Stimulated activated memory B cell treated with anti-CD40 and anti-IgM and Interleukin-4, amounts not matched to agents 10 μg/mL and 1 μg/mL and 100 μg/mL, for 72 hours (primary cell): ENCODE results near the gene SIGLEC10.
"Not testable (repeated sequence)": the region's sequence is repeated elsewhere in the genome, so short reads cannot be mapped to it uniquely, and the experiment has no call there.

Source experiments
- ATAC-seq: fragments of 150-1000 bp; cut with Tn5 transposase; 2 replicates; pipeline ENCODE4 v1.10.0; 2021
- H3K27ac Mint-ChIP-seq: one replicate; pipeline ENCODE4 v1.8.0; 2022; ENCODE audit warnings: mild to moderate bottlenecking, mixed read lengths
- H3K27me3 Mint-ChIP-seq: one replicate; pipeline ENCODE4 v1.8.0; 2022; ENCODE audit warnings: mixed read lengths
- H3K36me3 Mint-ChIP-seq: one replicate; pipeline ENCODE4 v1.8.0; 2022; ENCODE audit warnings: mixed read lengths
- H3K4me1 Mint-ChIP-seq: one replicate; pipeline ENCODE4 v1.8.0; 2022; ENCODE audit warnings: mixed read lengths
- H3K4me3 Mint-ChIP-seq: one replicate; pipeline ENCODE4 v1.8.0; 2022; ENCODE audit warnings: mild to moderate bottlenecking, moderate library complexity, mixed read lengths
- H3K9me3 Mint-ChIP-seq: one replicate; pipeline ENCODE4 v1.8.0; 2022; ENCODE audit warnings: mixed read lengths

Gene SIGLEC10, protein sequence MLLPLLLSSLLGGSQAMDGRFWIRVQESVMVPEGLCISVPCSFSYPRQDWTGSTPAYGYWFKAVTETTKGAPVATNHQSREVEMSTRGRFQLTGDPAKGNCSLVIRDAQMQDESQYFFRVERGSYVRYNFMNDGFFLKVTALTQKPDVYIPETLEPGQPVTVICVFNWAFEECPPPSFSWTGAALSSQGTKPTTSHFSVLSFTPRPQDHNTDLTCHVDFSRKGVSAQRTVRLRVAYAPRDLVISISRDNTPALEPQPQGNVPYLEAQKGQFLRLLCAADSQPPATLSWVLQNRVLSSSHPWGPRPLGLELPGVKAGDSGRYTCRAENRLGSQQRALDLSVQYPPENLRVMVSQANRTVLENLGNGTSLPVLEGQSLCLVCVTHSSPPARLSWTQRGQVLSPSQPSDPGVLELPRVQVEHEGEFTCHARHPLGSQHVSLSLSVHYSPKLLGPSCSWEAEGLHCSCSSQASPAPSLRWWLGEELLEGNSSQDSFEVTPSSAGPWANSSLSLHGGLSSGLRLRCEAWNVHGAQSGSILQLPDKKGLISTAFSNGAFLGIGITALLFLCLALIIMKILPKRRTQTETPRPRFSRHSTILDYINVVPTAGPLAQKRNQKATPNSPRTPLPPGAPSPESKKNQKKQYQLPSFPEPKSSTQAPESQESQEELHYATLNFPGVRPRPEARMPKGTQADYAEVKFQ

GRCh38 chr19:51417107-51417809, at the start of gene SIGLEC10:
SIGLEC10 (minus strand) TSS chr19:51417642; CDS start chr19:51417581, 61 bp downstream.
- Mint-ChIP-seq H3K27me3 (no peaks in the 10 kb centered on the region), H3K27ac (peak within 1 kb of the TSS; percentile 98), H3K4me1 (peaks cover 77% of the 10 kb centered on the region), H3K36me3 (peaks cover 37% of the 10 kb centered on the region), H3K9me3 (no peaks in the 10 kb centered on the region), H3K4me3 (peak within 1 kb of the TSS; percentile 91)
- ATAC-seq, result peak; percentile 94

GRCh38 chr19:51466723-51467122, 49.3 kb upstream of the SIGLEC10 start:
- peaks cover 43% of the 10 kb centered on the region for H3K27me3 Mint-ChIP-seq
- no peak overlapping the region for H3K27ac Mint-ChIP-seq
- H3K9me3 Mint-ChIP-seq, result no peaks in the 10 kb centered on the region
- H3K4me1 Mint-ChIP-seq, result no peaks in the 10 kb centered on the region
- no peak overlapping the region for H3K4me3 Mint-ChIP-seq
- ATAC-seq, result no peak
- H3K36me3 Mint-ChIP-seq, result no peaks in the 10 kb centered on the region

- H3K9me3 Mint-ChIP-seq, H3K4me3 Mint-ChIP-seq, H3K36me3 Mint-ChIP-seq, ATAC-seq, H3K27ac Mint-ChIP-seq: not testable (repeated sequence)
- peaks cover 52% of the 10 kb centered on the region for H3K27me3 Mint-ChIP-seq
- H3K4me1 Mint-ChIP-seq, result peaks cover 15% of the 10 kb centered on the region
These were observed 46.6 kb upstream of the SIGLEC10 start for GRCh38 chr19:51463976-51464581.

GRCh38 chr19:51462681-51463080, 45.2 kb upstream of the SIGLEC10 start:
- Mint-ChIP-seq H3K4me3 (no peak overlapping the region), H3K9me3 (no peaks in the 10 kb centered on the region), H3K27ac (no peak overlapping the region), H3K27me3 (peaks cover 66% of the 10 kb centered on the region), H3K36me3 (no peaks in the 10 kb centered on the region), H3K4me1 (peaks cover 15% of the 10 kb centered on the region)
- ATAC-seq, result no peak

DNA sequence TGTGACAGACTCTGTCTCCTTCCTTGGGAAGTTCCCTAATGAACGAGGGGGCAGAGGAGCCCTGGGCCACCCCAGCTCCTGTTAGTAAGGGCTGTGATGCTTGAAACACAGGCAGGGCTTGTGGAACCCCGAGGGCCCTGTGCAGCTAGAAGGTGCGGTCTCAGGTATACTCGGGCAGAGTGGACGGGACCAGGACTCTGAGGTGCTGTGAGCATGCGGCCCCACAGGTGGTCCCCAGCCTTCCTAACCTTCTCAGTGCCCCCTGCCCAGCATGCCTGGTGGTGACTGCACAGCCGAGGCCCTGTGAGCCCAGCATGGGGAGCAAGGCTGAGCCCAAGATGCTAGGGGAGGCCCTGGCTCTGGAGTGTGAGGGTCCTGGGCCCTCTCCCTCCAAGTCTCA, 44.8 kb upstream of the SIGLEC10 start:
- no peaks in the 10 kb centered on the region for H3K9me3 Mint-ChIP-seq

DNA sequence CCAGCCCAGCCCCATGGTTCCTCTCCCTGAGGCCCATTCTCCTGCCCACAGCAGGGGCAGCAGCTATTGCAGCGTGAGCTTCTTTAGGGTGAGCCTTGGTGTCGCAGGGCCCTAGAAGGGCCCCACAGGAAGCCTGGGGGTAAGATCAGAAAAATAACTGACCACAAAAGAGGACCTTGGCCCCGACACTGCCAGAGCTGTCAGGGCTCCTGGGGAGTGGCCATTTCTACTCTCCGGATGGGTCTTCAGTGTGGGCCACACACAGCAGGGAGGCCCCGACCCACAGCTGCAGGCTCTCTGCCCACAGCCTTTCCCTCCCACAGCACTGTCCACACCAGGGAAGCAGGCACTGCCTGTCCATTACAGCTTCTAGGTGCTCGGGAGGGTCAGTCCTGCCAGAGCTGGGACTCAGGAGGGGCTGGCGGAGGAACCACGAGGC, 44.3 kb upstream of the SIGLEC10 start:
- Mint-ChIP-seq H3K4me3 (no peak overlapping the region), H3K9me3 (no peaks in the 10 kb centered on the region), H3K27ac (no peak overlapping the region), H3K4me1 (peaks cover 15% of the 10 kb centered on the region), H3K27me3 (peaks cover 75% of the 10 kb centered on the region), H3K36me3 (no peaks in the 10 kb centered on the region)
- ATAC-seq, result no peak

More for the DNA sequence above, 44.8 kb upstream of the SIGLEC10 start:
- Mint-ChIP-seq H3K36me3 (no peaks in the 10 kb centered on the region), H3K4me3 (no peak overlapping the region), H3K27me3 (peaks cover 70% of the 10 kb centered on the region), H3K4me1 (peaks cover 15% of the 10 kb centered on the region), H3K27ac (no peak overlapping the region)
- no peak for ATAC-seq

DNA sequence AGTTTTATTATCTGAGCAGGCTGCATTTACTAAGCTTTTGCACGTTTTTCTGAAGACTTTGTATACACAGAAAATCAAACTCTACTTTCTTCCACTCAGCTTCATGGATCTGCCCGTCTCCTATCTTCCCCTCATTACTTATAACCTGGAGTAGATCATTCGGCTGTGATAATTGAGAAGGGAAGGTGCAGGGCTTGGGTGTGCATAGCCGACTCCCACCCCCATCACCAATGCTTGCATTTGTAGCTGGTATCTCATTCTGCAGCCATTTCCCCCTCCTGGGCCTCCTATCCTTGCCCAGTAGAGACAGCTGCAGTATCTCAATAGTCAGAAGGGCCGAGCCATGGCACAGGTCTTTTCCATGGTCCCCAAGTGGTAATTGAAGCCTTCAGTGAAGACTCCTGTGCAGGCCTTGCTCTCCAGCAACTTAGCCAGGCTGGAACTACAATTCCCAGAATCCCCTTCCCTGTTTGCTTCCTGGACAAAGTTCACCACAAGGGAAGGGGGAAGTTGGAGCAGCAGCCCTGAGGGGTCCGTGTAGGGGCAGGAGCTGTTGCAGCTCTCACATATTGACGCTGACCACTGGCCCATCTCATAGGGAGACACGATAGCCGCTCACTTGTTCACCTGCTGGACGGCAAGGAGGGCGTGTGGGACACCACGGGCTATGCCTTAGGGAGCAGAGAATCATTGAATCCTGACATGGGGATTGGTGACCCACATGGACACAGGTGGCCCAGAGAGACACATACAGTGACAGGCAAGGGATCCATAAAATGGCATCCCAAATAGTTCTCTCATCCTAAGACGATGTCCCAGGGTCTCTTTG, 42.9 kb upstream of the SIGLEC10 start:
- peaks cover 15% of the 10 kb centered on the region for H3K4me1 Mint-ChIP-seq
- H3K27ac Mint-ChIP-seq, result no peak overlapping the region
- peak overlapping the region; percentile 13 for H3K4me3 Mint-ChIP-seq
- H3K36me3 Mint-ChIP-seq, result no peaks in the 10 kb centered on the region
- H3K27me3 Mint-ChIP-seq, result peaks cover 74% of the 10 kb centered on the region
- no peak for ATAC-seq
- H3K9me3 Mint-ChIP-seq, result no peaks in the 10 kb centered on the region

DNA sequence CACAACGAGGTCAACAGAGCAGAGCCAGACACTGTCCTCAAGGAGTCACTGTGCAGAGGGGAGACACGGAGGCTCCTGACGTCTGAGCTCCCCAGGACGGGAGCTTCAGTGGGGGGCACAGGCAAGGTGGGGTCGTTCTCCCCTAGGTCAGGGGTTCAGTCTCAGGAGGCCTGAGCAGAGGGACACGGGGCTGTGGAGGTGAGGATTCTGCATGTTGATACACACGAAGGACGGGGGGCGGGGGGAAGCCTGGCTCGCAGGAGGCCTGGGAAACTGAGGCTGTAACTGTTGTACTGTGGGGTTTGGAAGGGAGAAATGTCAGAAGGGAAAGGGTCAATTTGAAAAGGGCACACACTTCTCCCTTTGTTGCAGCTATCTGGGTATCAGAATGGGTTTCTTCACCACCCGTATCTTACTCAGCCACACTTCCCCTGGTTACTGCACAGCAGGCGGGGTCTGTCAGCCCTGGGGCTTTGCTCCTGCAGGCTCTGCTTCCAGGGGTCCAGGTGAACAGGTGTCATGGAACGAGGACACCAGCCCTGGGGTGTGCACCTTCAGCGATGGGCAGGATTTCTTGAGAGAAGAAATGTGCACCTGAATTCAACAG, 41.6 kb upstream of the SIGLEC10 start:
- no peak for ATAC-seq
- Mint-ChIP-seq H3K9me3 (no peaks in the 10 kb centered on the region), H3K27ac (no peak overlapping the region), H3K36me3 (no peaks in the 10 kb centered on the region), H3K4me3 (no peak overlapping the region), H3K4me1 (peaks cover 15% of the 10 kb centered on the region), H3K27me3 (peaks cover 74% of the 10 kb centered on the region)

DNA sequence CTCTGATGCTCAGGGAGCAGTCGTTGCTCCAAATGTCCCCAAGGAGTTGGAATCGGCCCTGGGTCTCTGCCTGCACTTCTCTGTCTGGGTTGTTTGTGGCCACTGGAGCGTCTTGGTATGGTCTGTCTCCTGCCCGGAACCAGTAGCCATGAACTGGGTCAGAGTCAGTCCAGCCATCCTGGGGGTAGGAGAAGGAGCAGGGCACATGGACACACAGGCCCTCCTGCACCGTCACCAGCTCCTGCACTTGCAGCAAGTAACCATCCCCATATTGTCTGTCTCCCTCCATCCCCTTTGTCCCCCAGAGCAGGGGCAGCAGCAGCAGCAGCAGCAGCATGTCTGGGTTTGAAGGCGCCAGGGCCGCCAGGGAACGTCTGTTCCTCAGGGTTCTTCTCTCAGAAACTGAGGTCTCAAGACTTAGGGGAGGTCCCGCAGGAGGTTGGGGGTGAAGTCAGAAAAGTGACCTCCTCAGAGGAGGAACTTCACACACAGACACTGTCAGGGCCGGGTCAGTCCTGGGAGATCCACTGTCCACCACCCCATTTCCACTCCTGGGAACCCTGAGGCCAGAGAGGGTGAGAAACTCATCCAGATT, 40.7 kb upstream of the SIGLEC10 start, which contains the start of gene SIGLEC8:
Gene SIGLEC8 (minus strand): TSS at position 404 of the 595 bp plus-strand sequence. CDS start 67 bp downstream, at position 337.
- no peak within 1 kb of the TSS for H3K27ac Mint-ChIP-seq
- H3K36me3 Mint-ChIP-seq, result no peaks in the 10 kb centered on the region
- H3K27me3 Mint-ChIP-seq, result peaks cover 79% of the 10 kb centered on the region

GRCh38 chr19:51457351-51458013, 40.0 kb upstream of the SIGLEC10 start:
- ATAC-seq, result no peak
- no peak overlapping the region for H3K4me3 Mint-ChIP-seq
- H3K27me3 Mint-ChIP-seq, result peaks cover 77% of the 10 kb centered on the region
- H3K4me1 Mint-ChIP-seq, result peaks cover 15% of the 10 kb centered on the region
- H3K27ac Mint-ChIP-seq, result no peak overlapping the region
- H3K9me3 Mint-ChIP-seq, result no peaks in the 10 kb centered on the region
- H3K36me3 Mint-ChIP-seq, result no peaks in the 10 kb centered on the region

More for the DNA sequence above, 40.7 kb upstream of the SIGLEC10 start, which contains the start of gene SIGLEC8:
- ATAC-seq, result no peak
- no peaks in the 10 kb centered on the region for H3K9me3 Mint-ChIP-seq
- H3K4me1 Mint-ChIP-seq, result peaks cover 15% of the 10 kb centered on the region
- H3K4me3 Mint-ChIP-seq, result no peak within 1 kb of the TSS

- Mint-ChIP-seq H3K27ac (peak overlapping the region; percentile 12), H3K4me3 (no peak overlapping the region), H3K9me3 (no peaks in the 10 kb centered on the region), H3K4me1 (peaks cover 15% of the 10 kb centered on the region), H3K27me3 (peaks cover 77% of the 10 kb centered on the region), H3K36me3 (no peaks in the 10 kb centered on the region)
- ATAC-seq, result no peak
These were observed 39.3 kb upstream of the SIGLEC10 start for GRCh38 chr19:51456541-51457290.

- Mint-ChIP-seq H3K27me3 (peaks cover 67% of the 10 kb centered on the region), H3K9me3 (peaks cover 7% of the 10 kb centered on the region), H3K27ac (no peak overlapping the region), H3K4me3 (no peak overlapping the region), H3K4me1 (peaks cover 6% of the 10 kb centered on the region), H3K36me3 (no peaks in the 10 kb centered on the region)
- no peak for ATAC-seq
These were observed 33.4 kb upstream of the SIGLEC10 start for GRCh38 chr19:51450730-51451307.
